HG02870 (cell line): ENCODE results near the gene ZNF433.
A peak's percentile ranks its signal among the peaks of the same experiment; 100 is the strongest.
"Not testable (repeated sequence)": the region's sequence is repeated elsewhere in the genome, so short reads cannot be mapped to it uniquely, and the experiment has no call there.

Experiments used
- ATAC-seq: cut with Tn5 transposase; IDR thresholded peaks from one replicate; pipeline ENCODE4 v1.9.1; 2021; ENCODE audit warnings: mild to moderate bottlenecking, moderate library complexity; ENCODE audit not compliant: unreplicated experiment

ZNF433 gene

DNA sequence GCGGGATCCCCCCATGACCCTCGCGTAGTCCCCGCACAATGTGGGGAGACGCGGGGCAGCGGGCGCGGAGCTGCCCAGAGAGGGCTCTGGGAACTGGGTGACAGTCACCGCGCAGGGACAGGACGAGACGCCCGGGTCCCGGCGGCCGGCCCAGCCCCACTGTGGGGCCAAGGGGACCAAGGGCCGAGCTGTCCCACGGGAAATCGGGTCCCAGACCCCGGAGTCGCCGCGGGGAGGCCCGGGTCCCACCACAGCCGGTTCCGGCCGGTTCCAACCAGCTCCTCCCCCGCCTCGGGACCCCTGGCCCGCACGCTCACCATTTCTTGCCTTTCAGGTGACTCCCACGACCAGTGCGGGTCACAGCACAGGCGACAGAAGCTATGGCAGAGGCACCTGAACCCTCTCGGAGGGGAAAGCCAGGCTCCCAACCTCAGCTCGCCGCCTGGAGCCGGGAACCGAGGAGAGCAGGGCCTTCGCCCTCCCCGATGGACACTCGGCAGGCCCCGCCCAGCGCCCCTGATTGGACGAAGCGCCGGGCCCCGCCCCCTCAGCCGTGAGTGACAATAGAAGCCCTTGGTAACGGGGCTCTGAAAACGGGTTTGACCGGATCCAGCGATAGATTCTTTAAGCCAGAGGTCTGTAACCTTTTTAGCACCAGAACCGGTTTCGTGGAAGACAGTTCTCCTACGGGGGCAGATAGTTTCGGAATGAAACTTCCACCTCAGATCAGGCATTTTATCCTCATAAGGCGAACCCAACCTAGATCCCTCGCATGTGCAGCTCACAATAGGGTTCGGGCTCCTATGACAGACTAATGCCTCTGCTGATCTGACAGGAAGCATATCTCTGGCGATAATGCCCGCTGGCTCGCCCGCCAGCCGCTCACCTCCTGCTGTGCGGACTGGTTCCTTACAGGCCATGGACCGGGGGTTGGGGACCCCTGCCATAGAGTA, at the start of gene ZNF433:
Gene ZNF433, minus strand, starts transcription at position 460 of the 953 bp plus-strand sequence. Its CDS starts 140 bp downstream, at position 320.
- ATAC-seq = peak; percentile 92

DNA sequence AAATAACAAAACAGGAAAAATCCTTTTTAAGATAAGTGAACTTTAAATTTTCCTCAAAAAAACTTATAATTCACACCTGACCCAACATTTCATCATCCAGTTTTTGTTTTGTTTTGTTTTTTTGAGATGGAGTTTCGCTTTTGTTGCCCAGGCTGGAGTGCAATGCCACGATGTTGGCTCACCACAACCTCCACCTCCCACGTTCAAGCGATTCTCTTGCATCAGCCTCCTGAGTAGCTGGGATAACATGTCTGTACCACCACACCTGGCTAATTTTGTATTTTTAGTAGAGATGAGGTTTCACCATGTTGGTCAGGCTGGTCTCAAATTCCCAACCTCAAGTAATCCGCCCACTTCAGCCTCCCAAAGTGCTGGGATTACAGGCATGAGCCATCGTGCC, 47.9 kb upstream of the ZNF433 start:
- ATAC-seq = not testable (repeated sequence)

DNA sequence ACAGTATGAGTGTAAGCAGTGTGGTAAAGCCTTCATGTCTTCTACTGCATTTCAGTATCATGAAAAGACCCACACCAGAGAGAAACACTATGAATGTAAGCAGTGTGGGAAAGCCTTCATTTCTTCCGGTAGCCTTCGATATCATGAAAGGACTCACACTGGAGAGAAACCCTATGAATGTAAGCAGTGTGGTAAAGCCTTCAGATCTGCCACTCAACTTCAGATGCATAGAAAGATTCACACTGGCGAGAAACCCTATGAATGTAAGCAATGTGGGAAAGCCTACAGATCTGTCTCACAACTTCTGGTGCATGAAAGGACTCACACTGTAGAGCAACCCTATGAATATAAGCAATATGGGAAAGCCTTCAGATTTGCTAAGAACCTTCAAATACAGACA, 41.9 kb upstream of the ZNF433 start:
- ATAC-seq = no peak

DNA sequence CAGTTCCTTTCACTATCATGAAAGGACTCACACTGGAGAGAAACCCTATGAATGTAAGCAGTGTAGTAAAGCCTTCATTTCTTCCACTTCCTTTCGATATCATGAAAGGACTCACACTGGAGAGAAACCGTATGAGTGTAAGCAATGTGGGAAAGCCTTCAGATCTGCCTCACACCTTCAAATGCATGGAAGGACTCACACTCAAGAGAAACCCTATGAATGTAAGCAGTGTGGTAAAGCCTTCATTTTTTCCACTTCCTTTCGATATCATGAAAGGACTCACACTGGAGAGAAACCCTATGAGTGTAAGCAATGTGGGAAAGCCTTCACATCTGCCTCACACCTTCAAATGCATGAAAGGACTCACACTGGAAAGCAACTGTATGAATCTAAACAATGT, 40.9 kb upstream of the ZNF433 start:
- not testable (repeated sequence) for ATAC-seq

DNA sequence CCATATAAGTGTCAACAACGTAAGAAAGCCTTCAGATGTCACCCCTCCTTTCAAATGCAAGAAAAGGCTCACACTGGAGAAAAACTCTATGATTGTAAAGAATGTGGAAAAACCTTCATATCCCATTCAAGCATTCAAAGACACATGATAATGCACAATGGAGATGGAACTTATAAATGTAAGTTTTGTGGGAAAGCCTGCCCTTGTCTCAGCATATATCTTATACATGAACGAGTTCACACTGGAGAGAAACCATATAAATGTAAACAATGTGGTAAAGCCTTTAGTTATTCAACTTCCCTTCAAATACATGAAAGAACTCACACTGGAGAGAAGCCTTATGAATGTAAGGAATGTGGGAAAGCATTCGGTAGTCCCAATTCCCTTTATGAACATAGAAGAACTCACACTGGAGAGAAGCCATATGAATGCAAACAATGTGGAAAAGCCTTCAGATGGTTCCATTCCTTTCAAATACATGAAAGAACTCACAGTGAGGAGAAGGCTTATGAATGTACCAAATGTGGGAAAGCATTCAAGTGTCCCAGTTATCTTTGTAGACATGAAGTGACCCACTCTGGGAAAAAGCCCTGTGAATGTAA, 40.2 kb upstream of the ZNF433 start:
- no peak for ATAC-seq

DNA sequence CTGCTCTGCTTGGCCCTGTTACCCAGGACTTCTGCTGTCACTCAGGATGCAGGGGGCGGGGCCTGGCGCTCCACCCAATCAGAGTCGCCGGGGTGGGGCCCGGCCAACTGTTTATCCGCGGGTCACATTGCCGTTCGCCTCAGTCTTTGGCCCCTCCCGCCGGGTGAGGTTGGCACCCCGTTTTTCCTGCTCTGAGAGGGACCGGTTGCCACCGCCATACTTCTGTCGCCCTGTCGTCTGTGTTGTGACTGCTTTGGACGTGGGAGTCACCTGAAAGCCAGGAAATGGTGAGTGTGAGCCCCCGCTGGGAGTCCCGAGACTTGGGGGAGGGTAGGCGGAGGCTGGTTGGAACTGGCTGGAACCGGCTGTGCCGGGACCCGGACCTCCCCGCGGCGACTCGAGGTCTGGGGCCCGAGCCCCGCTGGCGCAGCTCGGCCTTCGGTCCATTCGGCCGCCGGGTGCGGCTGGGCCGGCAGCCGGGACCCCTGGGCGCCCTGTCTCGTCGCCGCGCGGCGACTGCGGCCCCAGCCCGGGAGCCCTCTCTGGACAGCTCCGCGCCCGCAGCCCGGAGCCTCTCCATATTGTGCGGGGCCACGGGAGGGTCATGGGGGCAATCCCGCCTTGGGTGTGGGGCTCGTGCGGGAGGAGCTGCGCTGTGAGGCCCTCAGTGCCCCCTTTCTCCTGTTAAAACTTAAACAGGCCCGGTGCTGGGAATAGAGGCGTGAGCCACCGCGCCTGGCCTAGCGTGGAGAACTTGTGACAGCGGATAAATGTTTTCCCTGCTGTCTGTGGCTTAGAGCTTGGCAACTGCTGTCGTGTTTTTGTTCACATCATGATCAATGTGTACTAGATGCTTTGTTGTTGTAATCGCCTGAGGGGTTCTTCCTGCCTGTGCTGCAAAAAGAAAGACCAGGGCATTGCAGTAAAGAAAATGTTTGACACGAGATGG, 29.4 kb upstream of the ZNF433 start, which contains the start of gene ZNF844:
Gene ZNF844, plus strand, starts transcription at position 142 of the 949 bp plus-strand sequence. Its CDS starts 143 bp downstream, at position 285.
- ATAC-seq = peak; percentile 89

DNA sequence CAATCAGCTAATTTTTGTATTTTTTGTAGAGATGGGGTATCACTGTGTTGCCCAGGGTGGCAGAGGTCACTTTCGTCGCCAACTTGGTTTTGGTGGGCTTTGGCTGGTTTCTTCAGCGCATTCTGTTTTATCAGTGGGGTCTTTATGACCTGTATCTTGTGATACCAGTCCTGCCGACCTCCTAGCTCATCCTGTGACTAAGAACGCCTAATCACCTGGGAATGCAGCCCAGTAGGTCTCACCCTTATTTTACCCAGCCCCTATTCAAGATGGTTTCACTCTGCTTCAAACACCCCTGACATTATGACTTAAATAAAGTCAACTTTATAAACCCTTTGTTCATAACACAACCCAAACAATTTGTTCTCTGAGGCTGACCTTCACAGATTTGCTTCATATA, 20.3 kb upstream of the ZNF433 start:
- ATAC-seq = no peak

DNA sequence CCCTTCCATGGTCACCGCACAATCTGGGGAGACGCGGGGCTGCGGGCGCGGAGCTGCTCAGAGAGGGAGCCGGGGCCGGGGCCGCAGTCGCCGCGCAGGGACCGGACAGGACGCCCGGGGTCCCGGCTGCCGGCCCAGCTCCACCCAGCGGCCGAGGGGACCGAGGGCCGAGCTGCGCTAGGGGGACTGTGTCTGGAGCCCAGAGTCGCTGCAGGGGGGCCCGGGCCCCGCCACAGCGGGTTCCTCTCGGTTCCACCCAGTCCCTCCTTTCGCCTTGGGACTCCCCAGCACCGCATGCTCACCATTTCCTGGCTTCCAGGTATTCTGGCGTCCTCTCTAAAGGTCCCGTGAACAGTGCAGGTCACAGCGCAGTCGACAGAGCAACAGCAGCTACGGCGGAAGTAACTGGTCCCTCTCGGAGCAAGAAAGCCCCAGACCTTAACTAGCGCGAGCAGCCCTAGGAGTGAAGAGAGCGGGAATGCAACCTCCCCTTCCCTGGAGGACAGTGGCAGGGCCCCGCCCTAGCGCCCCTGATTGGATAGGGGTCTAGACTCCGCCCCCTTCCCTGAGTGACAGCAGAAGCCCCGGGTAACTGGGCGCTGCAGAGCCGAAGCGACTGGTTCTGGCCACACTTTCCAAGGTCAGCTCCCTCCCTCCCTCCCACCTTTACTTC, 17.2 kb upstream of the ZNF433 start, which contains the start of gene ZNF878:
Gene ZNF878, minus strand, starts transcription at position 465 of the 673 bp plus-strand sequence. Its CDS starts 160 bp downstream, at position 305.
- ATAC-seq = peak; percentile 81

DNA sequence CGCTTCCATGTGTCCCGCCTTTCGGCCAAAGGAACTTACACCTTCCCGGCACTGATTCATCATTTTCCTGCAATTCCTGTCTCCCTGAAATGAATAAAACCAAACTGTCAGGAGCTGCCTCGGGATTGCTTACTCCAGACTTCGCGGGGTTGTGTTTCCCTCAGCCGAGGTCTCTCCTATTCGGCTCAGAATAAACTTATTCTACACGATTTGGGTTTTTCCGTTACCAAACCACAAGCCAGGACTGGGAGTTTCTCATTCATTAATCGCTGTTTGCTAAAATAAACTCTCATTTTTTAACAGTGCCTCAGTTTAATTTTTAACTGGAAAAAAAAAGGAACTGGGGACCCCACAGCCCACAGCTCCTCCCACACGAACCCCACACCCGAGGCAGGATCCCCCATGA, 16.6 kb upstream of the ZNF433 start:
- ATAC-seq = no peak

DNA sequence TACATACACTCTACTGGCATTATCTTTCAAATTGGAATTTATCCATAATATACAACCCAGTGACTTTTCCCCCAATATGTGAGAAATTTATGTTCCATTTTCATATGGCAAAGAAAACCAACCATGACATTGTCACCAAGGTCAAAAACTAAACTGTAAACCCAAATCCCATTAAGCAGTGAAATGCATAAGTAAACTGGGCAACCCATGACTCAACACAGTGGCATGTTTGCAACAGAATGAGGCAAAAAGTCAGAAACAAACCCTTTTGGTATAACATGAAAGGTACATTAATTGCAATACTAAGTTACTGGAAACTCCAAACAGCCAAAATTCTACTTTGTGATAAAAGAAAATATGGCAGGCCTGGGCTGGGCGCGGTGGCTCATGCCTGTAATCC, 12.4 kb upstream of the ZNF433 start:
- ATAC-seq = no peak

DNA sequence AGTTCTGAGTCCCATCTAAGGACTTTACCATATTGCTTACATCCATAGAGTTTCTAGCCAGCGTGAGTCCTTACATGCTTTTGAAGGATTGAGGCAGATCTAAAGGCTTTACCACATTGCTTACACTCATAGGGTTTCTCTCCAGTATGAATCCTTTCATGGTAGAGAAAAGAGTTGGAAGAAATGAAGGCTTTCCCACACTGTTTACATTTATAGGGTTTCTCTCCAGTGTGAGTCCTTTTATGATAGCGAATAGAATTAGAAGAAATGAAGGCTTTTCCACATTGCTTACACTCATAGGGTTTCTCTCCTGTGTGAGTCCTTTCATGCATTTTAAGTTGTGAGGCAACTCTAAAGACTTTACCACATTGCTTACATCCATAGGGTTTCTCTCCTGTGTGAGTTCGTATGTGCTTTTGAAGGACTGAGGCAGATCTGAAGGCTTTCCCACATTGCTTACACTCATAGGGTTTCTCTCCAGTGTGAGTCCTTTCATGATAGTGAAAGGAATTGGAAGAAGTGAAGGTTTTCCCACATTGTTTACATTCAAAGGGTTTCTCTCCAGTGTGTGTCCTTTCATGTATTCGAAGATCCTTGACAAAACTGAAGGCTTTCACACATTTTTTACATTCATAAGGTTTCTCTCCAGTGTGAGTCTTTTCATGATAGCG, 8.4 kb upstream of the ZNF433 start:
- ATAC-seq = no peak

DNA sequence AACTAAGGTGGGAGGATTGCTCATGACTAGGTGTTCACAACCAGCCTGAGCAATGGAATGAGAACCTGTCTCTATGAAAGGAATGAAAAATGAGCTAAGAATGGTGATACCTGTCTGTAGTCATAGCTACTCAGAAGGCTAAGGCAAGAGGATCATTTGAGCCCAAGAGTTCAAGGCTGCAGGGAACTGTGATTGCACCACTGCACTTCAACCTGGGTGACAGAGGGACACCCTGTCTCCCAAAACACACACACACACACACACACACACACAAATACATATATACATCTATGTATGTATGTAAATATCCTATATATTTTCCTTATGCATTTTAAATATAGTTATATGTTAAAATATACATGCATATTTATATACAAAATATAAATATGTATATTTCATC, 7.4 kb upstream of the ZNF433 start:
- ATAC-seq = no peak

DNA sequence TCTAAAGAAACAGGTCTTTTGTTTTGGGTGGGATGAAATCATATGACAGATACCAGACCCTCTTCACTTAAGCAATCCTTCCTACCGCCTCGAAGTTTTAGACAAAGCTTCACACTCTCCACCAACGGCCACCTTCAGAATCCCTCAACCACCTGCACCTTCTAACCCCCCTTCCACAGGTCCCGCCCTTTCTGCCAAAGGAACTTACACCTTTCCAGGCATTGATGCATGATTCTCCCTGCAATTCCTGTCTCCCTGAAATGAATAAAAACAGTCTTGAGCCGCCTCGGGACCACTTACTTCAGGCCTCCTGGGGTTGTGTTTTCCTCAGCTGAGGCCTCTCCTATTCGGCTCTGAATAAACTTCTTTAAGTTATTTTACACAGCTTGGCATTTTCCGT, 859 bp downstream of the ZNF433 start:
- no peak for ATAC-seq

DNA sequence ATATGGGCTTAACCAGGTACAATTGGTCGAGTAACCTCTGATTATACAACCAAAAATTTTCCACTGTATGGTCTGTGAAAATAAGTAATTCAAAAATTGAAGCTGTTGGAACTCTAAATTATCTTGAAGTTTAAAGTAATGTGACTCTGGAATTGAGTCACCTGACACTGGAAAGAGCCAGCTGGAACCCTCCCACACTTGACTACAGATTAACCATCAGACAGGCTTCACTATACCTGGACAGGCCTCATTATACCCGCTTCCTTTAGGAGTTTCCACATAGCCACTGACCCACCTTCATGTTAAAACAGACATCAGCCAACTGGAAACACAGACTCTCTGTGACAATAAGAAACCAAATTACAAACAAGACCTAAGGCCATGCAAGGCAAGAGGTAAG, 1.3 kb downstream of the ZNF433 start:
- ATAC-seq = no peak

DNA sequence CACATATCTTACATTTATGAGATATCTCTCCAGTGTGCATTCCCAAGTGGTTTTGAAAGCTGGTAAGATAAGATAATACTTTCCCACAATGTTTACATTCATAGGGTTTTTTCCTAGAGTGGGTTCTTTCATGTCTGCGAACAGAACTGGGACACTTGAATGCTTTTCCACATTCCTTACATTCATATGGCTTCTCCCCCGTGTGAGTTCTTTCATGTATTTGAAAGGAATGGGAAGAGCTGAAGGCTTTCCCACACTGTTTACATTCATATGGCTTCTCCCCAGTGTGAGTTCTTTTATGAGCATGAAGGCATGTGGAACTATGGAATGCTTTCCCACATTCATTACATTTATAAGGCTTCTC, 19.7 kb downstream of the ZNF433 start:
- ATAC-seq = no peak

DNA sequence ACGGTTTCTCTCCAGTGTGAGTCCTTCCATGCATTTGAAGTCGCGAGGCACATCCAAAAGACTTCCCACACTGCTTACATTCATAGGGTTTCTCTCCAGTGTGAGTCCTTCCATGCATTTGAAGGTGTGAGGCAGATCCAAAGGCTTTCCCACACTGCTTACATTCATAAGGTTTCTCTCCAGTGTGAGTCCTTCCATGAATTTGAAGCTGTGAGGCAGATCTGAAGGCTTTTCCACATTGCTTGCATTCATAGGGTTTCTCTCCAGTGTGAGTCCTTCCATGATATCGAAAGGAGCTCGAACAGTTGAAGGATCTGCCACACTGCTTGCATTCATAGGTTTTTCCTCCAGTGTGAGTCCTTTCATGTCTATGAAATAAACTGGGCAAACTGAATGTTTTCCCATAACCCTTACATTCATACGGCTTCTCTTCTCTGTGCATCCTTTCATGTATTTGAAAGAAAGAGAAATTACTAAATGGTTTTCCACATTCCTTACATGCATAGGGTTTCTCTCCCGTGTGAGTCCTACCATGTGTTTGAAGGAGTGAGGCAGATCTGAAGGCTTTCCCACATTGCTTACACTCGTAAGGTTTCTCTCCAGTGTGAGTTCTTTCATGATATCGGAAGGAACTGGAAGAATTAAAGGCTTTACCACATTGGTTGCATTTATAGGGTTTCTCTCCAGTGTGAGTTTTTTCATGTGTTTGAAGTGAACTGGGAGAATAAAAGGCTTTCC, 20.3 kb downstream of the ZNF433 start:
- ATAC-seq = no peak

DNA sequence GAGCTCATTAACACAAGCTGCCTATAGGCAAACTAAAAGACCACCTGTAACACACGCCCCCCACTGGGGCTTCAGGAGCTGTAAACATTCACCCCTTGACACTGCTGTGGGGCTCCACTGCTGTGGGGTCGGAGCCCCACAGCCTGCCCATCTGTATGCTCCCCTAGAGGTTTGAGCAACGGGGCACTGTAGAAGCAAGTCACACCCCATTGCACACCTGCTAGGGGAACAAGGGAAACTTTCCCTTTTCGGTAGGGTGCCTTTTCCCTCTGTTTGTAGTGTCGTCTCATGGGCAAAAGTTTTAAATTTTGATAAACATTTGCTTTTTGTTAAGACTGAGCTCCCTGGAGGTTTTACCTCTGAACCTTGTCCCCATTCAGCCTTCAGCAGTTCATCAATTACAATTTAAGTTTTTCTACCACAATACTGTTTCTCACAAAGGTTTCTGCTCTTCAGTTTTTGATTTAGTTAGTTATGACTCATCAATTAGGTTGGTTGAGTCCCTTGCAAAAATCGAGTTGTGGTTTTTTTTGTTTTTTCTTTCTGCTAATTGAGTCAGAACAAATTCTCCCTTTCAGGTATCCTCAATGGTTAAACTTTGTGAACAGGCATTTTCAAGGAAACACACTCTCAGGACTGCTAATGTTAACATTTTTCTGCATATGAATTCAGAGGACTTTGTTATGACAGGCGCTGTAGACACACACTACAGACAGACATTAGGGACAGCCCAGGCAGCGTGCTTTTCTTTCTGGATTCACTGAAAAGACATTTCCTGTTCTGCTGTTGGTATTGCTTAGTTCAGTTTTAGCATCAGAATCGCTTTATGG, 35.1 kb downstream of the ZNF433 start:
- no peak for ATAC-seq

DNA sequence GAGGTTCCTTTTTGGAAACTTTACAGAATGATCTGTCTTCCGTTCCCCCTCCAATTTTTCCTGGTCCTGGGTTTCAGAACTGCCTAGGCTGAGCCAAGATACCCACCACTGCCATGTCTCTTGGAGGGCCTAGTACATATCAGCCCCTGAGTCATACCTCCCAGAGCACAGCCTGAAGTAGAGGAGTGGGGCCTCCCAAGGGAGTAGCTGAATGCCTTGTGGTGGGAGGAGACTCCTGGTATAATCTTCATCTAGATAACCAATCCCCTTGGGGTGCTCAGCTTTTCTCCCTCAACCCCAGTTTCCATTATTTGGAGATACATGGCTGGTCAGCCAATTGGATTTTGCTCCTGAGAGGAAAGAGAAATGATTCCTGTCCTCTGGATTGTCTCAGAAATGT, 40.3 kb downstream of the ZNF433 start:
- no peak for ATAC-seq
